Measurements from ENCODE around the gene BFAR.
"Not testable (repeated sequence)": the region's sequence is repeated elsewhere in the genome, so short reads cannot be mapped to it uniquely, and the experiment has no call there.

Gene BFAR

GRCh38 chr16:14636179-14636950, 3.6 kb downstream of the BFAR start:
- DNase-seq (ENCODE audit: low spot score), result not testable (repeated sequence)

GRCh38 chr16:14636951-14637240, 4.1 kb downstream of the BFAR start:
- DNase-seq (ENCODE audit: low spot score), result not testable (repeated sequence)

GRCh38 chr16:14640538-14640937, 7.8 kb downstream of the BFAR start:
- no peak for DNase-seq (ENCODE audit: low spot score)

- no peak for DNase-seq (ENCODE audit: low spot score)
These were observed 8.5 kb downstream of the BFAR start for GRCh38 chr16:14641206-14641605.

- DNase-seq (ENCODE audit: low spot score), result no peak
These were observed 9.2 kb downstream of the BFAR start for GRCh38 chr16:14641926-14642325.

- no peak for DNase-seq (ENCODE audit: low spot score)
These were observed 17.1 kb downstream of the BFAR start for GRCh38 chr16:14649816-14650215.

- no peak for DNase-seq (ENCODE audit: low spot score)
These were observed 17.9 kb downstream of the BFAR start for GRCh38 chr16:14650629-14651028.

GRCh38 chr16:14652726-14653125, 20.0 kb downstream of the BFAR start:
- no peak for DNase-seq (ENCODE audit: low spot score)

GRCh38 chr16:14658063-14658462, 25.3 kb downstream of the BFAR start:
- no peak for DNase-seq (ENCODE audit: low spot score)

- no peak for DNase-seq (ENCODE audit: low spot score)
These were observed 34.9 kb downstream of the BFAR start for GRCh38 chr16:14667347-14668266.

GRCh38 chr16:14668556-14669223, 35.9 kb downstream of the BFAR start:
- no peak for DNase-seq (ENCODE audit: low spot score)

GRCh38 chr16:14669776-14670175, 37.0 kb downstream of the BFAR start:
- no peak for DNase-seq (ENCODE audit: low spot score)

- no peak for DNase-seq (ENCODE audit: low spot score)
These were observed 39.7 kb downstream of the BFAR start for GRCh38 chr16:14672403-14672971.

GRCh38 chr16:14676633-14677032, 43.9 kb downstream of the BFAR start:
- no peak for DNase-seq (ENCODE audit: low spot score)

GRCh38 chr16:14677627-14678026, 44.9 kb downstream of the BFAR start:
- no peak for DNase-seq (ENCODE audit: low spot score)

GRCh38 chr16:14678748-14679497, 46.2 kb downstream of the BFAR start:
- no peak for DNase-seq (ENCODE audit: low spot score)

GRCh38 chr16:14680396-14680795, 47.6 kb downstream of the BFAR start:
- not testable (repeated sequence) for DNase-seq (ENCODE audit: low spot score)

- no peak for DNase-seq (ENCODE audit: low spot score)
These were observed 48.4 kb downstream of the BFAR start for GRCh38 chr16:14681115-14681514.

GRCh38 chr16:14682121-14682520, 49.4 kb downstream of the BFAR start:
- DNase-seq (ENCODE audit: low spot score), result no peak

- DNase-seq (ENCODE audit: low spot score), result not testable (repeated sequence)
These were observed 53.4 kb downstream of the BFAR start for GRCh38 chr16:14685870-14686793.

- not testable (repeated sequence) for DNase-seq (ENCODE audit: low spot score)
These were observed 61.4 kb downstream of the BFAR start, which contains the start of gene PLA2G10 for GRCh38 chr16:14694129-14694528. TSS of gene PLA2G10 (minus strand) at chr16:14694308. CDS start at chr16:14694229, 79 bp downstream.
